ENCODE results near the gene CYP26B1. TPM values are rescaled to one million over a fixed set of nuclear protein-coding genes. Genes with fewer than 3 reads are reported as not detected.

Gene CYP26B1
- polyA plus RNA-seq, 3 donors = not detected

DNA sequence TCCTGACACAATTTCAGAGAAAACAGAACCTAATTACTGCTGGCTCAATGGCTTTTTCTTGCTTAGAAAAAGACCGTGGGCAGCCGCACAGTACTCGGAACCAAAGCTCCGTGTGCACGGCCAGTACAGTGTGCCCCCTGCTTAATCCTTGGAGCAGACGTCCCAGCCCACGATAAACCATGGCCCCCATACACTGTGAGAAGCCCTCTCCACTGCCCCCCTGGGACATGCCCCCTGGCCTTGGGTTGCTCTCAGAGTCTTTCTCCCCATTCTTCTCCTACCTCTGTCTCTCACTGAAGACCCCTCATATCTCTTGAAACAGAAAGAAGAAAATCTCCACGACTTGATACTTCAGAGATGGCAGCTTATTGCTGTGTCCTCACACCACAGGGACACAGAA is 44.0 kb downstream of the CYP26B1 start:
- no peaks in the 10 kb centered on the region for H4K20me1 ChIP-seq (ENCODE audit: insufficient read depth, low read length)
- Mint-ChIP-seq H3K9me3 (peaks cover 0 to 2% (median 0%) of the 10 kb centered on the region in 7 donors), H3K4me3 (no peak overlapping the region), H3K27ac (no peak overlapping the region), H3K4me1 (no peaks in the 10 kb centered on the region), H3K27me3 (ENCODE audit: low read depth in 3 of 3) (peaks cover 3 to 8% (median 5%) of the 10 kb centered on the region in 3 donors), H3K36me3 (no peaks in the 10 kb centered on the region)
- H3K36me3 ChIP-seq (replicated peaks in 1 of 2; ENCODE audit: control insufficient read depth in 1 of 2, insufficient read depth in 2 of 2, low read length in 2 of 2) = no peaks in the 10 kb centered on the region
- intact Hi-C loops (cut with micrococcal nuclease) = no loop called here
- no peaks in the 10 kb centered on the region for H3K27me3 ChIP-seq (ENCODE audit: control insufficient read depth in 2 of 2, insufficient read depth in 2 of 2, low read length in 2 of 2)
- no peak overlapping the region for H2AFZ ChIP-seq (ENCODE audit: insufficient read depth, low read depth, low read length, poor library complexity, severe bottlenecking)
- H3K79me2 ChIP-seq (ENCODE audit: insufficient read depth, low read length) = no peaks in the 10 kb centered on the region
- H3K9me3 ChIP-seq (replicated peaks in 1 of 2; ENCODE audit: control insufficient read depth in 1 of 2, insufficient read depth in 1 of 2, low read length in 2 of 2) = no peaks in the 10 kb centered on the region
- H3K4me3 ChIP-seq (replicated peaks in 1 of 3; ENCODE audit: low read depth in 2 of 3, low read length in 3 of 3) = no peak overlapping the region
- TF ChIP-seq, protein P1, sequence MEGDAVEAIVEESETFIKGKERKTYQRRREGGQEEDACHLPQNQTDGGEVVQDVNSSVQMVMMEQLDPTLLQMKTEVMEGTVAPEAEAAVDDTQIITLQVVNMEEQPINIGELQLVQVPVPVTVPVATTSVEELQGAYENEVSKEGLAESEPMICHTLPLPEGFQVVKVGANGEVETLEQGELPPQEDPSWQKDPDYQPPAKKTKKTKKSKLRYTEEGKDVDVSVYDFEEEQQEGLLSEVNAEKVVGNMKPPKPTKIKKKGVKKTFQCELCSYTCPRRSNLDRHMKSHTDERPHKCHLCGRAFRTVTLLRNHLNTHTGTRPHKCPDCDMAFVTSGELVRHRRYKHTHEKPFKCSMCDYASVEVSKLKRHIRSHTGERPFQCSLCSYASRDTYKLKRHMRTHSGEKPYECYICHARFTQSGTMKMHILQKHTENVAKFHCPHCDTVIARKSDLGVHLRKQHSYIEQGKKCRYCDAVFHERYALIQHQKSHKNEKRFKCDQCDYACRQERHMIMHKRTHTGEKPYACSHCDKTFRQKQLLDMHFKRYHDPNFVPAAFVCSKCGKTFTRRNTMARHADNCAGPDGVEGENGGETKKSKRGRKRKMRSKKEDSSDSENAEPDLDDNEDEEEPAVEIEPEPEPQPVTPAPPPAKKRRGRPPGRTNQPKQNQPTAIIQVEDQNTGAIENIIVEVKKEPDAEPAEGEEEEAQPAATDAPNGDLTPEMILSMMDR (IDR thresholded peaks at IDR 0.05) = no peak
- no peak for DNase-seq
- H3K9ac ChIP-seq (ENCODE audit: insufficient read depth, low read length, poor library complexity, severe bottlenecking) = no peak overlapping the region
- no peak overlapping the region for H3K4me2 ChIP-seq (replicated peaks; ENCODE audit: extremely low read depth, low read length, poor library complexity, severe bottlenecking)
- 91% methylated on average over 8 of the region's 8 CpGs for WGBS (ENCODE audit: insufficient coverage)
- H3K4me1 ChIP-seq (ENCODE audit: control insufficient read depth in 1 of 2, insufficient read depth in 2 of 2, low read length in 2 of 2) = no peaks in the 10 kb centered on the region
- no peak overlapping the region for H3K27ac ChIP-seq (ENCODE audit: low read depth in 1 of 2, low read length in 2 of 2)

DNA sequence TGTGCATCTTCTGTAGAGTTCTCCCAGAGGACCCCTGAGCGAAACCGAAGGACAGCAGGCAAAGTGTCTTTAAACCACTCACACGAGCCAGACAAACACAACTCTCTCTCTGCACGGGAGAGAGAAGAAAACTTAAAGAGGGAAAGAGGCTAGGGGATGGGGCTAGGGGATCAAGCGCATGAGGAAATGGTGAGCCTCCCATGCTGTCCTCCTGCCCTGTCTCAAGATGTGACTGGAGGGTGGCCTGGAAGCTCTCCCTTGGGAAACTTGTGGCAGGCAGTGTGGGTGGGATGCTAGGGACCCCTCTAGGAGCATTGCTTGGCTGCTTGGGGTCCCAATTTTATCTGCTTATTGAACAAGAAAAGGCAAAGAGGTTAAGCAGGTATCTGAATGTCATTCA is 44.5 kb downstream of the CYP26B1 start:
- TF ChIP-seq, protein P1 (IDR thresholded peaks at IDR 0.05) = no peak

More for the DNA sequence above, 44.5 kb downstream of the CYP26B1 start:
- H2AFZ ChIP-seq (ENCODE audit: insufficient read depth, low read depth, low read length, poor library complexity, severe bottlenecking) = no peak overlapping the region
- Mint-ChIP-seq H3K27ac (no peak overlapping the region), H3K4me3 (no peak overlapping the region), H3K36me3 (no peaks in the 10 kb centered on the region), H3K9me3 (peaks cover 0 to 2% (median 0%) of the 10 kb centered on the region in 7 donors), H3K4me1 (no peaks in the 10 kb centered on the region), H3K27me3 (ENCODE audit: low read depth in 3 of 3) (peaks cover 3 to 7% (median 5%) of the 10 kb centered on the region in 3 donors)
- H3K4me2 ChIP-seq (replicated peaks; ENCODE audit: extremely low read depth, low read length, poor library complexity, severe bottlenecking) = no peak overlapping the region
- no peaks in the 10 kb centered on the region for H4K20me1 ChIP-seq (ENCODE audit: insufficient read depth, low read length)
- no peaks in the 10 kb centered on the region for H3K27me3 ChIP-seq (ENCODE audit: control insufficient read depth in 2 of 2, insufficient read depth in 2 of 2, low read length in 2 of 2)
- H3K9me3 ChIP-seq (replicated peaks in 1 of 2; ENCODE audit: control insufficient read depth in 1 of 2, insufficient read depth in 1 of 2, low read length in 2 of 2) = no peaks in the 10 kb centered on the region
- no peak overlapping the region for H3K4me3 ChIP-seq (replicated peaks in 1 of 3; ENCODE audit: low read depth in 2 of 3, low read length in 3 of 3)
- H3K36me3 ChIP-seq (replicated peaks in 1 of 2; ENCODE audit: control insufficient read depth in 1 of 2, insufficient read depth in 2 of 2, low read length in 2 of 2) = no peaks in the 10 kb centered on the region
- WGBS (ENCODE audit: insufficient coverage) = no CpG with 5 or more reads among the region's 5 CpGs
- H3K79me2 ChIP-seq (ENCODE audit: insufficient read depth, low read length) = no peaks in the 10 kb centered on the region
- H3K4me1 ChIP-seq (ENCODE audit: control insufficient read depth in 1 of 2, insufficient read depth in 2 of 2, low read length in 2 of 2) = no peaks in the 10 kb centered on the region
- H3K27ac ChIP-seq (ENCODE audit: low read depth in 1 of 2, low read length in 2 of 2) = no peak overlapping the region
- no peak overlapping the region for H3K9ac ChIP-seq (ENCODE audit: insufficient read depth, low read length, poor library complexity, severe bottlenecking)
- intact Hi-C loops (cut with micrococcal nuclease) = no loop called here
- no peak for DNase-seq
